ENCODE data around the gene DIP2A. TPM values are rescaled to one million over a fixed set of nuclear protein-coding genes. Genes with fewer than 3 reads are reported as not detected.
"Not testable (repeated sequence)": the region's sequence is repeated elsewhere in the genome, so short reads cannot be mapped to it uniquely, and the experiment has no call there.

DIP2A gene
- total RNA-seq, 6 experiments from 2014 or later: 20.0 to 24.1 (median 21.7) TPM

DNA sequence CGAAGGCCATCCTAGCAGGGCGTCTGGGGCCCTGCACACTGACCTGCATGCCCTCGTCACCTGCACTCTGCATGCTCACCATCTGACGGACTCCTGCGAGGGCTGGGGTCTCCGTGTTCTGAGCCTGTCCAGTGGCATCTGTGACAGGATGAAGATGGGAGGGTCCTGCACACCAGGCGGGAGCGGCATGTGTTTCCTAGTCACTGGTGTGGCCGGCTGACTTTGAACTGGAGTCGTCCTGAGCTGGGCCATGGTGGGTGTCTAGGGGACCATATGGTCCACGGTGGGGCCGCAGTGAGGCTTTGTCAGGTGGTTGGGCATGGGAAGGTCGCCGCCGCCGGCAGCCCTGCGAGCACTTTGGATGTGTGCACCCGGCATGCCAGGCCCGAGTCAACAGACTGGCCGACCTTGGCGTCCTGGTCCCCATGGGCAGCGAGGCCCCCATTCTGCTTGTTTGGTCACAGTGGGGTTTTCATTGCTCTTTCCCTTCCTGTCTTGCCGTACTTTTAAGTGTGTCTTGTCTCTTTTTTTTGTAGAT is 16.7 kb upstream of the DIP2A start:
- no peaks in the 10 kb centered on the region for H3K4me1 Mint-ChIP-seq (ENCODE audit: low read depth)
- no peak overlapping the region for H3K4me3 Mint-ChIP-seq
- H3K36me3 Mint-ChIP-seq (ENCODE audit: low read depth): peaks cover 40% of the 10 kb centered on the region
- H3K27ac Mint-ChIP-seq: no peak overlapping the region
- TF ChIP-seq, protein P1, sequence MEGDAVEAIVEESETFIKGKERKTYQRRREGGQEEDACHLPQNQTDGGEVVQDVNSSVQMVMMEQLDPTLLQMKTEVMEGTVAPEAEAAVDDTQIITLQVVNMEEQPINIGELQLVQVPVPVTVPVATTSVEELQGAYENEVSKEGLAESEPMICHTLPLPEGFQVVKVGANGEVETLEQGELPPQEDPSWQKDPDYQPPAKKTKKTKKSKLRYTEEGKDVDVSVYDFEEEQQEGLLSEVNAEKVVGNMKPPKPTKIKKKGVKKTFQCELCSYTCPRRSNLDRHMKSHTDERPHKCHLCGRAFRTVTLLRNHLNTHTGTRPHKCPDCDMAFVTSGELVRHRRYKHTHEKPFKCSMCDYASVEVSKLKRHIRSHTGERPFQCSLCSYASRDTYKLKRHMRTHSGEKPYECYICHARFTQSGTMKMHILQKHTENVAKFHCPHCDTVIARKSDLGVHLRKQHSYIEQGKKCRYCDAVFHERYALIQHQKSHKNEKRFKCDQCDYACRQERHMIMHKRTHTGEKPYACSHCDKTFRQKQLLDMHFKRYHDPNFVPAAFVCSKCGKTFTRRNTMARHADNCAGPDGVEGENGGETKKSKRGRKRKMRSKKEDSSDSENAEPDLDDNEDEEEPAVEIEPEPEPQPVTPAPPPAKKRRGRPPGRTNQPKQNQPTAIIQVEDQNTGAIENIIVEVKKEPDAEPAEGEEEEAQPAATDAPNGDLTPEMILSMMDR (IDR thresholded peaks at IDR 0.05): no peak
- DNase-seq: no peak
- no peaks in the 10 kb centered on the region for H3K9me3 Mint-ChIP-seq
- H3K27me3 Mint-ChIP-seq (ENCODE audit: insufficient read depth): no peaks in the 10 kb centered on the region; the same call in 1 of the 2 replicates

DNA sequence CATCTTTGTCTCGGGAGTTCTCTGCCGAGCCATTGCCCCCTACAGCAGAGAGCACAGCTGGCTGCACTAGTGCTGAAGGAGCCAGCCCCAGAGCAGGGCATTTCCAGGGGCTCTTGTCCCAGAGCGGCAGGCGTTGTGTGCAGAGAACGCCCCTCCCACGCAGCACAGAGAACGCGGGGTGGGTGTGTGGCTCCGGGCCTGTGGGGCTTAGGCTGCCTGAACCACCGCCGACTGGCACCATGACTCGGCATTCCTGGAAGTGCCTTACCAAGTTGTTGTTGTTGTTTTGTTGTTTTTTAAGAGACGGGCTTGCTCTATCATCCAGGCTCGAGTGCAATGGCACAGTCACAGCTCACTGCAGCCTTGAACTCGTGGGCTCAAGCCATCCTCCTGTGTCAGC is 15.8 kb upstream of the DIP2A start:
- TF ChIP-seq, protein P1 (IDR thresholded peaks at IDR 0.05): no peak
- no peaks in the 10 kb centered on the region; the same call in 1 of the 2 replicates for H3K27me3 Mint-ChIP-seq (ENCODE audit: insufficient read depth)
- no peak overlapping the region for H3K4me3 Mint-ChIP-seq
- peaks cover 48% of the 10 kb centered on the region for H3K36me3 Mint-ChIP-seq (ENCODE audit: low read depth)
- no peaks in the 10 kb centered on the region for H3K4me1 Mint-ChIP-seq (ENCODE audit: low read depth)
- H3K9me3 Mint-ChIP-seq: peaks cover 4% of the 10 kb centered on the region; the same call in 1 of the 2 replicates
- no peak for DNase-seq
- no peak overlapping the region for H3K27ac Mint-ChIP-seq

DNA sequence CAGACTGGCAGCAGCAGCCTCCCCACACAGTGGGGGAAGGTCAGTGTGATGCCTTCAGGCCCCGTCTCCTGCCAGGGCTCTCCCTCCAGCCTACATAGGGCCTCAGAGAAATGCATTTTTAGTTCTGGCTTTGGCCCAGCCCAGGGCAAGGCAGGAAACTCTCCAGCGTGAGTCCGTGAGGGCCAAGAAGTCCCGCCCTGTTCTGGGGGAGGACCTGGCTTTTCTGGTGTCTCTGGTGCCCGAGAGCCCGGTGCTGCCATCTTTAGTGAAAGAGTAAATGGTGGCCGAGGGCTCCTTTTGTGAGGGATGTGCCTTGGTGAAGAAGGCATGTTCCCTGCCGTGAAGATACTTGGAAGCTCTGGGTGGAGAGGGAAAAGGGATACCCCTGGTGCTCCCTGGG is 14.8 kb upstream of the DIP2A start:
- Mint-ChIP-seq H3K9me3 (peaks cover 14% of the 10 kb centered on the region), H3K27me3 (ENCODE audit: insufficient read depth) (no peaks in the 10 kb centered on the region; the same call in none of the 2 replicates), H3K36me3 (ENCODE audit: low read depth) (peaks cover 58% of the 10 kb centered on the region), H3K4me1 (ENCODE audit: low read depth) (no peaks in the 10 kb centered on the region), H3K4me3 (no peak overlapping the region), H3K27ac (no peak overlapping the region)
- TF ChIP-seq, protein P1 (IDR thresholded peaks at IDR 0.05): no peak
- no peak for DNase-seq

DNA sequence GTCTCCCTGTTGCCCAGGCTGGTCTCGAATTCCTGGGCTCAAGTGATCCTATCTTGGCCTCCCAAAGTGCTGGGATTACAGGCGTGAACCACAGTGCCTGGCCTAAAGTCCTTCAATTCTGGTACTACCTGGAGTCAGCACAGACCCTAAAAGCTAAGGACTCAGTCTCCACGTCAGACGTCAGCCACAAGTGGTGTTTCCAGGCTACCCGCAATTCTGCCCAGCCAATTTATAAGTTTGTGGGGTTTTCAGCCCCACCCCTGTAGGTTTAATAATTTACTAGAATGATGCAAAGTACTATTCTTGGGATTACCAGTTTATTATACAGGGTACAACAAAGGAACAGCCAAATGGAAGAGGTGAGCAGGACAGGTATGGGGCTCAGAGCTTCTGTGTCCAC is 10.6 kb upstream of the DIP2A start:
- Mint-ChIP-seq H3K36me3 (ENCODE audit: low read depth) (peaks cover 55% of the 10 kb centered on the region), H3K4me3 (no peak overlapping the region), H3K9me3 (peaks cover 20% of the 10 kb centered on the region), H3K27me3 (ENCODE audit: insufficient read depth) (peaks cover 2% of the 10 kb centered on the region), H3K27ac (no peak overlapping the region), H3K4me1 (ENCODE audit: low read depth) (no peaks in the 10 kb centered on the region)
- TF ChIP-seq, protein P1 (IDR thresholded peaks at IDR 0.05): no peak
- DNase-seq: no peak

DNA sequence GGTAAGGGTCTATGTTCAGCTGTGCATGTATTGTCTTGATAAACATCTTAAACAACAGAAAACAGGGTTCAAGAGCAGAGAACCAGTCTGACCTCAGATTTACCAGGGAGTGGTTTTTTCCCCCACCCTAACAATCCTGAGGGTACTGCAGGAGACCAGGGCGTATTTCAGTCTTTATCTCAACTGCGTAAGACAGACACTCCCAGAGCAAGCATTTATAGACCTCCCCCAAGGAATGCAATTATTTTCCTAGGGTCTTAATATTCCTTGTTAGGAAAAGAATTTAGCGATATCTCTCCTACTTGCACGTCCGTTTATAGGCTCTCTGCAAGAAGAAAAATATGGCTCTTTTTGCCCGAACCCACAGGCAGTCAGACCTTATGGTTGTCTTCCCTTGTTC is 9.8 kb upstream of the DIP2A start:
- peaks cover 20% of the 10 kb centered on the region for H3K9me3 Mint-ChIP-seq
- not testable (repeated sequence) for H3K4me1 Mint-ChIP-seq (ENCODE audit: low read depth); DNase-seq; H3K27ac Mint-ChIP-seq; H3K27me3 Mint-ChIP-seq (ENCODE audit: insufficient read depth); H3K4me3 Mint-ChIP-seq
- peaks cover 56% of the 10 kb centered on the region for H3K36me3 Mint-ChIP-seq (ENCODE audit: low read depth)

DNA sequence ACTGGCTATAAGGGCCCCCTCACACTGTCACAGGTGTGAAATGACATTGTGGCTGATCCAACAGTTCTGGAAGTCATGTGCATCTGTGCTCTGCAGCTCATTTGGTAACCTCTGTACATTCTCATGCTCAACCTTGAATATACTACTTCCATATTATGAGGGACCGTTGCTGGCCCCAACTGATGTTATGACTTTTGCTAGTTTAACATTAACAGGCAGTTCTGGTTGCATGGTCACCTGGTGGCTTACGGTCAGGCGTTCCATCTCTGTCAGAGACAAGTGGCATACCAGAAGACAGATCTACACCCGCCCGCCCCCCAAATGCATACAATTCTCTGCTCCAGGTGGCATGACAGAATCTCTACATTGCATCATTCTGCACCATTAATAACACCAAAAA is 6.0 kb upstream of the DIP2A start:
- Mint-ChIP-seq H3K27me3 (ENCODE audit: insufficient read depth) (peaks cover 4% of the 10 kb centered on the region; the same call in 1 of the 2 replicates), H3K9me3 (peaks cover 17% of the 10 kb centered on the region), H3K36me3 (ENCODE audit: low read depth) (peaks cover 35% of the 10 kb centered on the region), H3K4me1 (ENCODE audit: low read depth) (peaks cover 26% of the 10 kb centered on the region), H3K27ac (no peak overlapping the region), H3K4me3 (no peak overlapping the region)
- no peak for DNase-seq
- TF ChIP-seq, protein P1 (IDR thresholded peaks at IDR 0.05): no peak

Data from HFFc6 (cell line).